ENCODE measurements around the gene SLC17A3.

GRCh38 chr6:25874822-25875562 lies 949 bp upstream of the SLC17A3 start:
- TF ChIP-seq CTCF (conservative IDR thresholded peaks at IDR 0.05; ENCODE audit: low read depth in 2 of 2) (no peak), EZH2 (IDR thresholded peaks at IDR 0.05; ENCODE audit: low read depth, unreplicated experiment) (no peak)
